Ishikawa (cell line): ENCODE results near the gene DPH7.

Experiments
- CREB1 ChIP-seq: IDR thresholded peaks from 2 replicates; pipeline ENCODE4 v1.6.1; 2012; ENCODE audit warnings: low read depth
- FOXM1 ChIP-seq: IDR thresholded peaks from 2 replicates; pipeline ENCODE4 v1.6.1; 2012; ENCODE audit warnings: low read depth, borderline replicate concordance
- RAD21 ChIP-seq: IDR thresholded peaks from 2 replicates; pipeline ENCODE4 v1.6.1; 2012; ENCODE audit warnings: low read depth
- TAF1 ChIP-seq: IDR thresholded peaks from 2 replicates; pipeline ENCODE4 v1.6.1; 2012; ENCODE audit warnings: low read depth, mild to moderate bottlenecking
- USF1 ChIP-seq: IDR thresholded peaks from 2 replicates; pipeline ENCODE4 v1.6.1; 2012

GRCh38 chr9:137575364-137575715 lies 3.4 kb downstream of the DPH7 start:
- TF ChIP-seq RAD21 (no peak), FOXM1 (no peak), USF1 (no peak), TAF1 (no peak), CREB1 (no peak)
